IPS DF 6.9 (cell line): ENCODE data around the gene PDE11A.

Source experiments
- DNase-seq: peaks from one replicate; pipeline ENCODE4 v3.0.0-alpha.2; 2013; ENCODE audit warnings: low read depth, low spot score
- H3K27ac ChIP-seq: one replicate; pipeline ENCODE4 v1.5.1; 2013; ENCODE audit warnings: low read length, control low read depth
- H3K27me3 ChIP-seq: 2 replicates; pipeline ENCODE4 v1.6.1; 2013; ENCODE audit warnings: mild to moderate bottlenecking, low read length; ENCODE audit not compliant: control insufficient read depth, insufficient read depth
- H3K36me3 ChIP-seq: 2 replicates; pipeline ENCODE4 v1.6.1; 2013; ENCODE audit warnings: low read length; ENCODE audit not compliant: control insufficient read depth, insufficient read depth
- H3K4me1 ChIP-seq: 2 replicates; pipeline ENCODE4 v1.6.1; 2013; ENCODE audit warnings: low read length; ENCODE audit not compliant: control insufficient read depth, insufficient read depth
- H3K4me3 ChIP-seq: 2 replicates; pipeline ENCODE4 v1.5.1; 2013; ENCODE audit warnings: mild to moderate bottlenecking, low read length
- H3K9me3 ChIP-seq: 2 replicates; pipeline ENCODE4 v1.6.1; 2013; ENCODE audit warnings: low read length, inconsistent platforms; ENCODE audit not compliant: control insufficient read depth, insufficient read depth
- whole genome bisulfite sequencing: extraction: QIAGEN DNeasy Blood & Tissue Kit; methylation state at CpG from one replicate; pipeline ENCODE4 v1.1.7; 2013; ENCODE audit warnings: mixed read lengths, missing lambda C conversion rate; ENCODE audit not compliant: insufficient read length, insufficient coverage; 5-methylcytosine and 5-hydroxymethylcytosine counted together

Gene PDE11A

GRCh38 chr2:178074123-178075005, 1.8 kb upstream of the PDE11A start:
- no peak overlapping the region for H3K4me3 ChIP-seq
- H3K9me3 ChIP-seq, result no peaks in the 10 kb centered on the region
- no CpG with 5 or more reads among the region's 8 CpGs for WGBS
- H3K27ac ChIP-seq, result no peak overlapping the region
- DNase-seq, result no peak
- H3K27me3 ChIP-seq, result no peaks in the 10 kb centered on the region
- H3K36me3 ChIP-seq, result no peaks in the 10 kb centered on the region
- H3K4me1 ChIP-seq, result no peaks in the 10 kb centered on the region

- peak overlapping the region; percentile 52; the same call in 1 of the 2 replicates for H3K4me3 ChIP-seq
- no CpG with 5 or more reads among the region's 11 CpGs for WGBS
These were observed 586 bp downstream of the PDE11A start for GRCh38 chr2:178072000-178072382.

GRCh38 chr2:178070824-178071223, 1.8 kb downstream of the PDE11A start:
- WGBS, result no CpG with 5 or more reads among the region's 2 CpGs
- Histone ChIP-seq H3K36me3 (no peaks in the 10 kb centered on the region), H3K27me3 (no peaks in the 10 kb centered on the region), H3K4me3 (no peak overlapping the region), H3K9me3 (no peaks in the 10 kb centered on the region), H3K4me1 (no peaks in the 10 kb centered on the region), H3K27ac (no peak overlapping the region)
- DNase-seq, result no peak

More at GRCh38 chr2:178072000-178072382, 586 bp downstream of the PDE11A start:
- Histone ChIP-seq H3K36me3 (no peaks in the 10 kb centered on the region), H3K27ac (no peak overlapping the region), H3K4me1 (no peaks in the 10 kb centered on the region), H3K27me3 (no peaks in the 10 kb centered on the region), H3K9me3 (no peaks in the 10 kb centered on the region)
- no peak for DNase-seq

GRCh38 chr2:178069551-178069950, 3.0 kb downstream of the PDE11A start:
- H3K9me3 ChIP-seq, result no peaks in the 10 kb centered on the region
- no peaks in the 10 kb centered on the region for H3K27me3 ChIP-seq
- no peak for DNase-seq
- WGBS, result no CpG with 5 or more reads among the region's 1 CpG
- no peaks in the 10 kb centered on the region for H3K36me3 ChIP-seq
- H3K4me1 ChIP-seq, result no peaks in the 10 kb centered on the region
- no peak overlapping the region for H3K4me3 ChIP-seq
- H3K27ac ChIP-seq, result no peak overlapping the region

GRCh38 chr2:178068823-178069454, 3.6 kb downstream of the PDE11A start:
- no peaks in the 10 kb centered on the region for H3K4me1 ChIP-seq
- DNase-seq, result no peak
- no peak overlapping the region for H3K4me3 ChIP-seq
- H3K9me3 ChIP-seq, result no peaks in the 10 kb centered on the region
- no peaks in the 10 kb centered on the region for H3K36me3 ChIP-seq
- no peaks in the 10 kb centered on the region for H3K27me3 ChIP-seq
- no CpG with 5 or more reads among the region's 1 CpG for WGBS
- H3K27ac ChIP-seq, result no peak overlapping the region

GRCh38 chr2:178066890-178067669, 5.5 kb downstream of the PDE11A start:
- WGBS, result no CpG with 5 or more reads among the region's 1 CpG
- no peak for DNase-seq
- Histone ChIP-seq H3K4me3 (no peak overlapping the region), H3K27me3 (no peaks in the 10 kb centered on the region), H3K36me3 (no peaks in the 10 kb centered on the region), H3K4me1 (no peaks in the 10 kb centered on the region), H3K27ac (no peak overlapping the region), H3K9me3 (no peaks in the 10 kb centered on the region)

GRCh38 chr2:178066324-178066723, 6.3 kb downstream of the PDE11A start:
- DNase-seq, result no peak
- Histone ChIP-seq H3K9me3 (no peaks in the 10 kb centered on the region), H3K4me1 (no peaks in the 10 kb centered on the region), H3K4me3 (no peak overlapping the region), H3K36me3 (no peaks in the 10 kb centered on the region), H3K27ac (no peak overlapping the region), H3K27me3 (no peaks in the 10 kb centered on the region)
- WGBS, result no CpG with 5 or more reads among the region's 3 CpGs

GRCh38 chr2:178059681-178060080, 12.9 kb downstream of the PDE11A start:
- no CpG with 5 or more reads among the region's 2 CpGs for WGBS
- H3K9me3 ChIP-seq, result no peaks in the 10 kb centered on the region
- no peaks in the 10 kb centered on the region for H3K27me3 ChIP-seq
- no peak overlapping the region for H3K4me3 ChIP-seq
- no peak overlapping the region for H3K27ac ChIP-seq
- H3K36me3 ChIP-seq, result no peaks in the 10 kb centered on the region
- no peaks in the 10 kb centered on the region for H3K4me1 ChIP-seq
- no peak for DNase-seq

GRCh38 chr2:178059111-178059510, 13.5 kb downstream of the PDE11A start:
- Histone ChIP-seq H3K4me1 (no peaks in the 10 kb centered on the region), H3K36me3 (no peaks in the 10 kb centered on the region), H3K27me3 (no peaks in the 10 kb centered on the region), H3K4me3 (no peak overlapping the region), H3K27ac (no peak overlapping the region), H3K9me3 (no peaks in the 10 kb centered on the region)
- WGBS, result no CpG with 5 or more reads among the region's 2 CpGs
- no peak for DNase-seq

- H3K9me3 ChIP-seq, result no peaks in the 10 kb centered on the region
- H3K27me3 ChIP-seq, result no peaks in the 10 kb centered on the region
- no peaks in the 10 kb centered on the region for H3K4me1 ChIP-seq
- no peak for DNase-seq
- no peak overlapping the region for H3K27ac ChIP-seq
- H3K4me3 ChIP-seq, result no peak overlapping the region
- WGBS, result no CpG with 5 or more reads among the region's 2 CpGs
- no peaks in the 10 kb centered on the region for H3K36me3 ChIP-seq
These were observed 15.3 kb downstream of the PDE11A start for GRCh38 chr2:178057179-178057680.
